Measurements from ENCODE around the gene PPP1R14B. TPM values are rescaled to one million over a fixed set of nuclear protein-coding genes. Genes with fewer than 3 reads are reported as not detected.
A peak's percentile ranks its signal among the peaks of the same experiment; 100 is the strongest.

The PPP1R14B gene
- total RNA-seq, 1 experiment from 2014 or later, result 1,496 TPM

- Histone ChIP-seq H3K4me1 (ENCODE audit: insufficient read depth, low read length) (peaks cover 19% of the 10 kb centered on the region), H3K9me3 (ENCODE audit: low read length) (no peaks in the 10 kb centered on the region), H3K4me2 (ENCODE audit: low read length) (no peak overlapping the region), H3F3A (ENCODE audit: low read length, unreplicated experiment) (no peaks in the 10 kb centered on the region), H4K20me1 (ENCODE audit: low read length) (0 out of 2 replicates have a peak, but pooled peaks cover 3% of the 10 kb centered on the region), H3K36me3 (ENCODE audit: low read depth, low read length) (peaks cover 40% of the 10 kb centered on the region), H3K27ac (ENCODE audit: low read length) (no peak overlapping the region), H3K4me3 (ENCODE audit: low read length) (no peak overlapping the region), H3K9me2 (replicated peaks; ENCODE audit: low read length) (no peaks in the 10 kb centered on the region), H3K27me3 (ENCODE audit: low read length) (no peaks in the 10 kb centered on the region), H3K9ac (ENCODE audit: low read length) (no peak overlapping the region), H3K79me2 (ENCODE audit: low read length) (no peaks in the 10 kb centered on the region), H2AFZ (ENCODE audit: low read length) (no peak overlapping the region)
- ChIA-PET POLR2A (ENCODE audit: unreplicated experiment) (interaction anchor here (0.6 kb wide), 1 partner anchor 9 kb away, joined by 12 read pairs; no protein-coding TSS in a partner anchor), CTCF (no interaction called here)
- TF ChIP-seq EZH2phosphoT487 (IDR thresholded peaks at IDR 0.05; ENCODE audit: borderline replicate concordance, low read length) (no peak), EZH2 (IDR thresholded peaks at IDR 0.05; ENCODE audit: low read length, unreplicated experiment) (no peak), CTCF (conservative IDR thresholded peaks at IDR 0.05; ENCODE audit: low read depth, low read length) (no peak)
- no TSS peak for BruUV-seq (replicated peaks)
- no peak for ATAC-seq
- intact Hi-C loops (cut with micrococcal nuclease), result no loop called here
- no peak for DNase-seq
Measured at GRCh38 chr11:64263947-64264317, 17.2 kb upstream of the PPP1R14B start.

- Histone ChIP-seq H3K9ac (ENCODE audit: low read length) (no peak overlapping the region), H3K4me1 (ENCODE audit: insufficient read depth, low read length) (peaks cover 13% of the 10 kb centered on the region), H3K4me2 (ENCODE audit: low read length) (no peak overlapping the region), H3K27me3 (ENCODE audit: low read length) (no peaks in the 10 kb centered on the region), H3K4me3 (ENCODE audit: low read length) (no peak overlapping the region), H3K27ac (ENCODE audit: low read length) (no peak overlapping the region), H3K79me2 (ENCODE audit: low read length) (no peaks in the 10 kb centered on the region), H3K9me2 (replicated peaks; ENCODE audit: low read length) (no peaks in the 10 kb centered on the region), H3F3A (ENCODE audit: low read length, unreplicated experiment) (no peaks in the 10 kb centered on the region), H3K9me3 (ENCODE audit: low read length) (no peaks in the 10 kb centered on the region), H2AFZ (ENCODE audit: low read length) (no peak overlapping the region), H4K20me1 (ENCODE audit: low read length) (0 out of 2 replicates have a peak, but pooled peaks cover 3% of the 10 kb centered on the region), H3K36me3 (ENCODE audit: low read depth, low read length) (peaks cover 42% of the 10 kb centered on the region)
- BruUV-seq (replicated peaks), result no TSS peak
- DNase-seq, result no peak
- TF ChIP-seq CTCF (conservative IDR thresholded peaks at IDR 0.05; ENCODE audit: low read depth, low read length) (0 out of 2 replicates have a peak, but pooled peaks have one; percentile 30), EZH2 (IDR thresholded peaks at IDR 0.05; ENCODE audit: low read length, unreplicated experiment) (no peak)
- POLR2A ChIA-PET (ENCODE audit: unreplicated experiment), result no interaction called here
- CTCF ChIA-PET, result no interaction called here
- intact Hi-C loops (cut with micrococcal nuclease), result no loop called here
- ATAC-seq, result peak; percentile 45
Measured at GRCh38 chr11:64263021-64263946, 16.5 kb upstream of the PPP1R14B start.
